Osteocyte (in vitro differentiated cells): ENCODE results near the gene SAYSD1. TPM values are rescaled to one million over a fixed set of nuclear protein-coding genes. Genes with fewer than 3 reads are reported as not detected.

Source experiments
- DNase-seq: peaks from one replicate; pipeline ENCODE4 v3.0.0; 2021; ENCODE audit warnings: mixed read lengths; ENCODE audit not compliant: unreplicated experiment; ENCODE audit errors: extremely low spot score
- H3K27ac Mint-ChIP-seq: one replicate; pipeline ENCODE4 v1.8.0; 2021; ENCODE audit warnings: mild to moderate bottlenecking, mixed read lengths; ENCODE audit not compliant: unreplicated experiment
- H3K27me3 Mint-ChIP-seq: one replicate; pipeline ENCODE4 v1.8.0; 2021; ENCODE audit warnings: mixed read lengths; ENCODE audit not compliant: unreplicated experiment
- H3K36me3 Mint-ChIP-seq: one replicate; pipeline ENCODE4 v1.8.0; 2021; ENCODE audit warnings: mixed read lengths; ENCODE audit not compliant: unreplicated experiment
- H3K4me1 Mint-ChIP-seq: one replicate; pipeline ENCODE4 v1.8.0; 2021; ENCODE audit warnings: mixed read lengths; ENCODE audit not compliant: unreplicated experiment
- H3K4me3 Mint-ChIP-seq: one replicate; pipeline ENCODE4 v1.8.0; 2021; ENCODE audit warnings: mild to moderate bottlenecking, moderate library complexity, mixed read lengths; ENCODE audit not compliant: unreplicated experiment
- H3K9me3 Mint-ChIP-seq: one replicate; pipeline ENCODE4 v1.8.0; 2021; ENCODE audit warnings: mixed read lengths; ENCODE audit not compliant: unreplicated experiment
- CTCF ChIP-seq: fragments of 200-600 bp; sonication (generic); IDR thresholded peaks from 2 replicates; pipeline ENCODE4 v1.5.0; 2021; ENCODE audit warnings: antibody characterized with exemption, mild to moderate bottlenecking, moderate library complexity
- total RNA-seq: library from RNA; stranded (reverse); gene quantifications from 2 replicates; pipeline ENCODE4 v1.2.1, GENCODE V29; 2021

Gene SAYSD1
- total RNA-seq, 1 donor from 2014 or later, result 17.6 TPM

- no peaks in the 10 kb centered on the region for H3K4me1 Mint-ChIP-seq
- no peaks in the 10 kb centered on the region for H3K9me3 Mint-ChIP-seq
- no peak overlapping the region for H3K4me3 Mint-ChIP-seq
- H3K27ac Mint-ChIP-seq, result no peak overlapping the region
- no peak for DNase-seq
- H3K27me3 Mint-ChIP-seq, result peaks cover 17% of the 10 kb centered on the region
- no peak for TF ChIP-seq CTCF
- H3K36me3 Mint-ChIP-seq, result no peaks in the 10 kb centered on the region
Observed at GRCh38 chr6:39086294-39086693, 28.7 kb downstream of the SAYSD1 start.

GRCh38 chr6:39085129-39085797 is 29.7 kb downstream of the SAYSD1 start:
- TF ChIP-seq CTCF, result no peak
- H3K36me3 Mint-ChIP-seq, result no peaks in the 10 kb centered on the region
- H3K9me3 Mint-ChIP-seq, result no peaks in the 10 kb centered on the region
- H3K4me3 Mint-ChIP-seq, result no peak overlapping the region
- no peak overlapping the region for H3K27ac Mint-ChIP-seq
- peaks cover 11% of the 10 kb centered on the region for H3K27me3 Mint-ChIP-seq
- H3K4me1 Mint-ChIP-seq, result no peaks in the 10 kb centered on the region
- DNase-seq, result no peak

- Mint-ChIP-seq H3K27me3 (peaks cover 9% of the 10 kb centered on the region), H3K4me3 (no peak overlapping the region), H3K27ac (no peak overlapping the region), H3K36me3 (no peaks in the 10 kb centered on the region), H3K4me1 (no peaks in the 10 kb centered on the region), H3K9me3 (no peaks in the 10 kb centered on the region)
- DNase-seq, result no peak
- no peak for TF ChIP-seq CTCF
Observed at GRCh38 chr6:39084506-39084905, 30.5 kb downstream of the SAYSD1 start.

GRCh38 chr6:39083231-39083634 is 31.8 kb downstream of the SAYSD1 start:
- Mint-ChIP-seq H3K9me3 (no peaks in the 10 kb centered on the region), H3K4me1 (no peaks in the 10 kb centered on the region), H3K4me3 (no peak overlapping the region), H3K36me3 (no peaks in the 10 kb centered on the region), H3K27me3 (peaks cover 9% of the 10 kb centered on the region), H3K27ac (no peak overlapping the region)
- no peak for TF ChIP-seq CTCF
- DNase-seq, result no peak

GRCh38 chr6:39082310-39082709 is 32.7 kb downstream of the SAYSD1 start:
- no peak for DNase-seq
- H3K4me3 Mint-ChIP-seq, result no peak overlapping the region
- H3K27ac Mint-ChIP-seq, result no peak overlapping the region
- peaks cover 11% of the 10 kb centered on the region for H3K27me3 Mint-ChIP-seq
- TF ChIP-seq CTCF, result no peak
- no peaks in the 10 kb centered on the region for H3K4me1 Mint-ChIP-seq
- H3K36me3 Mint-ChIP-seq, result no peaks in the 10 kb centered on the region
- no peaks in the 10 kb centered on the region for H3K9me3 Mint-ChIP-seq
